Lower leg skin (tissue), 4 donors: ENCODE data around the gene OR7C2. TPM values are rescaled to one million over a fixed set of nuclear protein-coding genes. Genes with fewer than 3 reads are reported as not detected.

Experiments
- DNase-seq, 2 donors: peaks; one replicate each; pipeline ENCODE4 v3.0.0-alpha.2; 2019; ENCODE audit warnings: low spot score in 2 of 2
- H3K4me3 ChIP-seq: fragments of 200-600 bp; sonication (generic); 2 replicates; pipeline ENCODE4 v1.5.1; 2017; ENCODE audit warnings: mild to moderate bottlenecking, low read depth; ENCODE audit not compliant: poor library complexity, severe bottlenecking
- POLR2A ChIP-seq, 2 donors: fragments of 450-650 bp; IDR thresholded peaks; one replicate each; pipeline ENCODE4 v1.6.1; 2016 to 2017; ENCODE audit warnings: antibody characterized with exemption in 2 of 2, mild to moderate bottlenecking in 1 of 2, moderate library complexity in 1 of 2
- WGBS, 2 donors: methylation state at CpG; one replicate each; pipeline ENCODE4 v1.1.5; 2018; 5-methylcytosine and 5-hydroxymethylcytosine counted together
- intact Hi-C: fragments of 100-400 bp; cut with DNase I; formaldehyde crosslinking; loops from one replicate; pipeline ENCODE4 v1.15.0; 2023; ENCODE audit warnings: low total_unique reads
- total RNA-seq, 4 donors: library from RNA; depleted of rRNA; stranded (reverse); fragments of >200 nt; gene quantifications; one replicate each; pipeline ENCODE4 v1.1.0, GENCODE V29; 2016
- TF ChIP-seq, protein P1 (sequence below), 3 donors: fragments of 450-650 bp; IDR thresholded peaks; one replicate each; pipeline ENCODE4 v1.5.1; 2016; ENCODE audit warnings: antibody characterized with exemption in 3 of 3, mild to moderate bottlenecking in 3 of 3, moderate library complexity in 2 of 3

The OR7C2 gene
- not detected for total RNA-seq

DNA sequence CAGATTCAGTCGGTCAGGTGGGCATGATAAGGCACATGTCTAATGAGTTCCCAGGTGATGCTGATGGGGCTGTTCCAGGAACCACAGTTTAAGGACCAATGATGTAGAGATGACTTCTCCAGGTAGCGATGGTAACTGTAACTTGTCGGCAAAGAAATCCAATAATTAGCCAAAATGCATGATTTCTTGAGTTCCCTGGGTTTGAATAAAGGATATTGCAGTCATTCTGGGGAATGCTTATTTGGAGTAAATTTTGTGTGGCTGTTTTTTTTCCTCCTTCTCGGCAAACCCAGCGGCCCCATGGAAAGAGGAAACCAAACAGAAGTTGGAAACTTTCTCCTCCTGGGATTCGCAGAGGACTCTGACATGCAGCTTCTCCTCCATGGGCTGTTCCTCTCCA, at the start of gene OR7C2:
OR7C2 (plus strand) TSS at position 301 of the 400 bp plus-strand sequence; CDS start at position 301, 0 bp downstream.
- 78 to 83% methylated on average over 6 of the region's 6 CpGs for WGBS, 2 donors
- TF ChIP-seq, protein P1, sequence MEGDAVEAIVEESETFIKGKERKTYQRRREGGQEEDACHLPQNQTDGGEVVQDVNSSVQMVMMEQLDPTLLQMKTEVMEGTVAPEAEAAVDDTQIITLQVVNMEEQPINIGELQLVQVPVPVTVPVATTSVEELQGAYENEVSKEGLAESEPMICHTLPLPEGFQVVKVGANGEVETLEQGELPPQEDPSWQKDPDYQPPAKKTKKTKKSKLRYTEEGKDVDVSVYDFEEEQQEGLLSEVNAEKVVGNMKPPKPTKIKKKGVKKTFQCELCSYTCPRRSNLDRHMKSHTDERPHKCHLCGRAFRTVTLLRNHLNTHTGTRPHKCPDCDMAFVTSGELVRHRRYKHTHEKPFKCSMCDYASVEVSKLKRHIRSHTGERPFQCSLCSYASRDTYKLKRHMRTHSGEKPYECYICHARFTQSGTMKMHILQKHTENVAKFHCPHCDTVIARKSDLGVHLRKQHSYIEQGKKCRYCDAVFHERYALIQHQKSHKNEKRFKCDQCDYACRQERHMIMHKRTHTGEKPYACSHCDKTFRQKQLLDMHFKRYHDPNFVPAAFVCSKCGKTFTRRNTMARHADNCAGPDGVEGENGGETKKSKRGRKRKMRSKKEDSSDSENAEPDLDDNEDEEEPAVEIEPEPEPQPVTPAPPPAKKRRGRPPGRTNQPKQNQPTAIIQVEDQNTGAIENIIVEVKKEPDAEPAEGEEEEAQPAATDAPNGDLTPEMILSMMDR (IDR thresholded peaks at IDR 0.05) = no peak
- TF ChIP-seq POLR2A (IDR thresholded peaks at IDR 0.05) = no peak
- intact Hi-C loops = no loop called here
- DNase-seq = no peak
- H3K4me3 ChIP-seq = no peak within 1 kb of the TSS

DNA sequence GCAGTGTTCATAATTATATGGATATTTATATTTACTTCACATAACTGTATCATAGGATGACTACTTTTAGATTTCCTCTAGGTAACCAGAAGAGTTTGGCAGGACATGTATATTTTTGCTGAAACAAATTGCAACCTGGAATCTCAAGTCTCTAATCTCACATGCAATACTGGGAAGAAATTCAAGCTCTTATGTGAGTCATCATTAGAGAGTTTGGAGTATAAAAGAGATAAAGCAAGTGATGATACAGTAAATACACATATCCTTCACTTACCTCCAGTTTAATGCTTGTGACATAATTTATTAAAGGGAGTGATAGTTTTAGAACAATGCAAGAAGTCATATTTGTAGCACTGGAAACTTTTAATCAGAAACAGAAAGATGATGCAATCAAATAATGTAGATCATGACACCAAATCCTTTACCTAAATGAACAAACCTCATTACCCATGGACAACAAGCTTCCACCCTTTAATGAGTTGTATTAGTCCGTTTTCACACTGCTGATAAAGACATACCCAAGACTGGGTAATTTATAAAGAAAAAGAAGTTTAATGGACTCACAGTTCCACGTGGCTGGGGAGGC, 39.5 kb upstream of the OR7C2 start:
- DNase-seq = no peak
- no peak overlapping the region for H3K4me3 ChIP-seq
- TF ChIP-seq, protein P1 (IDR thresholded peaks at IDR 0.05) = no peak
- no peak for TF ChIP-seq POLR2A (IDR thresholded peaks at IDR 0.05)
- WGBS, 2 donors = 33 to 37% methylated on average over 2 of the region's 2 CpGs
- intact Hi-C loops = no loop called here

DNA sequence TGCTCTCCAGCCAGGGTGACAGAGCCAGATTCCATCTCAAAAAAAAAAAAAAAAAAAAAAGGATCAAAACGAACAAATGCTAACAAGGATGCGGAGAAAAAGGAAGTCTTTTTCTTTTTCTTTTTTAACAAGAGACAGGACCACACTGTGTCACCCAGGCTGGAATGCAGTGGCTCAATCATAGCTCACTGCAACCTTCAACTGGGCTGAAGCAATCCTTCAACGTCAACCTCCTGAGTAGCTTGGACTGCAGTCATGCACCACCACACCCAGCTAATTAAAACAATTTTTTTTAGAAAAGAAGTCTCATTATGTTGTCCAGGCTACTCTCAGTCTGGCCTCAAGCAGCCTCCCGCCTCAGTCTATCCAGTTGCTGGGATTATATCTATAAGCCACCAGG, 34.6 kb upstream of the OR7C2 start:
- 62 to 69% methylated on average over 4 of the region's 4 CpGs for WGBS, 2 donors
- intact Hi-C loops = no loop called here
- TF ChIP-seq, protein P1 (IDR thresholded peaks at IDR 0.05) = no peak
- TF ChIP-seq POLR2A (IDR thresholded peaks at IDR 0.05) = no peak
- H3K4me3 ChIP-seq = no peak overlapping the region
- no peak for DNase-seq

DNA sequence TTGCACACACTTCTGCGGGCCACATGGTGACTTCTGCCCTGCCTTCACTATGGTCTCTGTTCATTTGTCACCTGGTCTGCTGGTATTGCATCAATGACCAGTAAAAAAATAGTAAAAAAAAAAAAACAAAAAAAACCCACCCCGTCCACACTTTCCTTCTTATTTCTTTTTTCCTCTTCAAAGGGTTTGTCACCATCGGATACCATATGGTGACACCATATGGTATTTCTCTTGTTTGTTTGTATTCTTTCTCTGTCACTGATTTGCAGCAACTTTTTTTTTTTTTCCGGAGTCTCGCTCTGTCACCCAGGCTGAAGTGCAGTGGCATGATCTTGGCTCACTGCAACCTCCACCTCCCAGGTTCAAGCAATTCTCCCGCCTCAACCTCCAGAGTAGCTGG, 26.2 kb upstream of the OR7C2 start:
- intact Hi-C loops = no loop called here
- no peak for TF ChIP-seq POLR2A (IDR thresholded peaks at IDR 0.05)
- 66 to 68% methylated on average over 6 of the region's 6 CpGs for WGBS, 2 donors

DNA sequence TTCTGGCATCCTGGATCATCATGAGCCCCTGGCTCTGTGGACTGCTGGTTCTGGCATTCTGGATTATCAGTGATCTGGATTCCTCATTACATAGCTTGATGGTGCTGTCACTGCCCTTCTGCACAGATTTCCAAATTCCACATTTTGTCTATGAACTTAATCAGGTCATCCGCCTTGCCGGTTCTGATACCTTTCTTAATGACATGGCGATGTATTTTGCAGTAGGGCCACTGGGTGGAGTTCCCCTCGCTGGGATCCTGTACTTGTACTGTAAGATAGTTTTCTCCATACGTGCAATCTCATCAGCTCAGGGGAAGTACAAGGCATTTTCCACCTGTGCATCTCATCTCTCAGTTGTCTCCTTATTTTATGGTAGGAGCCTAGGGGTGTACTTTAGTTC, 24.4 kb upstream of the OR7C2 start:
- TF ChIP-seq, protein P1 (IDR thresholded peaks at IDR 0.05) = no peak
- TF ChIP-seq POLR2A (IDR thresholded peaks at IDR 0.05) = no peak
- DNase-seq = no peak
- WGBS, 2 donors = 24 to 56% methylated on average over 5 of the region's 5 CpGs

More for the DNA sequence above, 26.2 kb upstream of the OR7C2 start:
- no peak overlapping the region for H3K4me3 ChIP-seq
- DNase-seq = no peak

DNA sequence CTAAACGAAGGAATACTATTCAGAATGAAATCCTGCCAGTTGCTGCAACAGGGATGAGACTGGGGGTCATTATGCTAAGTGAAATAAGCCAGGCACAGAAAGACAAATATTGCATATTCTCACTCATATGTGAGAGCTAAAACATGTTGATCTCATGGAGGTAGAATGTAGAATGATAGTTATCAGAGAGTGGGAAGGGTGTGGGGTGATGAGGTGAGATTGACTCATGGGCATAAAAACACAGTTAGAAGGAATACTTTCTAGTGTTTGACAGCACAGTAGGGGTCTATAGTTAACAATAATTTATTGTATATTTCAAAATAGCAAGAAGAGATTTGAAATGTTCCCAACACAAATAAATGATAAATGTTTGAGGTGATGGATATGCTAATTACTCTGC, 7.8 kb upstream of the OR7C2 start:
- 74 to 77% methylated on average over 1 of the region's 1 CpG for WGBS, 2 donors
- no peak overlapping the region for H3K4me3 ChIP-seq
- TF ChIP-seq, protein P1 (IDR thresholded peaks at IDR 0.05) = no peak
- TF ChIP-seq POLR2A (IDR thresholded peaks at IDR 0.05) = no peak
- intact Hi-C loops = no loop called here
- DNase-seq = no peak

More for the DNA sequence above, 24.4 kb upstream of the OR7C2 start:
- intact Hi-C loops = no loop called here
- H3K4me3 ChIP-seq = no peak overlapping the region
